ENCODE data around the gene RANBP10. TPM values are rescaled to one million over a fixed set of nuclear protein-coding genes. Genes with fewer than 3 reads are reported as not detected.

RANBP10 gene
- total and polyA plus RNA-seq, 2 experiments from 2014 or later, result 8.0 to 13.6 TPM

GRCh38 chr16:67709050-67709449 is 97.3 kb downstream of the RANBP10 start:
- TF ChIP-seq CTCF (IDR thresholded peaks at IDR 0.05; ENCODE audit: low read depth, low read length), result no peak
- no peak for DNase-seq (ENCODE audit: low read depth in 1 of 2, low spot score in 1 of 2)
- Histone ChIP-seq H3K36me3 (no peaks in the 10 kb centered on the region), H3K4me3 (no peak overlapping the region), H3K9me3 (ENCODE audit: low read depth) (no peaks in the 10 kb centered on the region), H3K4me1 (ENCODE audit: low read depth) (no peaks in the 10 kb centered on the region), H3K27me3 (peaks cover 83% of the 10 kb centered on the region), H3K27ac (no peak overlapping the region)

- H3K9me3 ChIP-seq (ENCODE audit: low read depth), result no peaks in the 10 kb centered on the region
- DNase-seq (ENCODE audit: low read depth in 1 of 2, low spot score in 1 of 2), result no peak
- H3K4me3 ChIP-seq, result no peak overlapping the region
- no peaks in the 10 kb centered on the region for H3K36me3 ChIP-seq
- H3K4me1 ChIP-seq (ENCODE audit: low read depth), result no peaks in the 10 kb centered on the region
- no peak overlapping the region for H3K27ac ChIP-seq
- peaks cover 83% of the 10 kb centered on the region for H3K27me3 ChIP-seq
- TF ChIP-seq CTCF (IDR thresholded peaks at IDR 0.05; ENCODE audit: low read depth, low read length), result no peak
Measured at GRCh38 chr16:67708368-67708771, 98.0 kb downstream of the RANBP10 start.

GRCh38 chr16:67707790-67708189 is 98.6 kb downstream of the RANBP10 start:
- Histone ChIP-seq H3K9me3 (ENCODE audit: low read depth) (no peaks in the 10 kb centered on the region), H3K4me3 (no peak overlapping the region), H3K27me3 (peaks cover 84% of the 10 kb centered on the region), H3K36me3 (no peaks in the 10 kb centered on the region), H3K27ac (no peak overlapping the region), H3K4me1 (ENCODE audit: low read depth) (no peaks in the 10 kb centered on the region)
- DNase-seq (ENCODE audit: low read depth in 1 of 2, low spot score in 1 of 2), result no peak
- TF ChIP-seq CTCF (IDR thresholded peaks at IDR 0.05; ENCODE audit: low read depth, low read length), result no peak

GRCh38 chr16:67707210-67707609 is 99.2 kb downstream of the RANBP10 start:
- Histone ChIP-seq H3K9me3 (ENCODE audit: low read depth) (no peaks in the 10 kb centered on the region), H3K27ac (no peak overlapping the region)

GRCh38 chr16:67704110-67704509 is 102.2 kb downstream of the RANBP10 start:
- no peak for DNase-seq (ENCODE audit: low read depth in 1 of 2, low spot score in 1 of 2)
- no peak for TF ChIP-seq CTCF (IDR thresholded peaks at IDR 0.05; ENCODE audit: low read depth, low read length)
- Histone ChIP-seq H3K4me3 (no peak overlapping the region), H3K9me3 (ENCODE audit: low read depth) (no peaks in the 10 kb centered on the region), H3K27ac (no peak overlapping the region), H3K36me3 (no peaks in the 10 kb centered on the region), H3K4me1 (ENCODE audit: low read depth) (no peaks in the 10 kb centered on the region), H3K27me3 (peaks cover 72% of the 10 kb centered on the region)

More at GRCh38 chr16:67707210-67707609, 99.2 kb downstream of the RANBP10 start:
- Histone ChIP-seq H3K27me3 (peaks cover 88% of the 10 kb centered on the region), H3K4me1 (ENCODE audit: low read depth) (no peaks in the 10 kb centered on the region), H3K4me3 (no peak overlapping the region), H3K36me3 (no peaks in the 10 kb centered on the region)
- no peak for DNase-seq (ENCODE audit: low read depth in 1 of 2, low spot score in 1 of 2)
- no peak for TF ChIP-seq CTCF (IDR thresholded peaks at IDR 0.05; ENCODE audit: low read depth, low read length)

GRCh38 chr16:67703626-67704025 is 102.7 kb downstream of the RANBP10 start:
- DNase-seq (ENCODE audit: low read depth in 1 of 2, low spot score in 1 of 2), result no peak
- H3K36me3 ChIP-seq, result no peaks in the 10 kb centered on the region
- no peak for TF ChIP-seq CTCF (IDR thresholded peaks at IDR 0.05; ENCODE audit: low read depth, low read length)

More at GRCh38 chr16:67703626-67704025, 102.7 kb downstream of the RANBP10 start:
- no peak overlapping the region for H3K27ac ChIP-seq
- peaks cover 67% of the 10 kb centered on the region for H3K27me3 ChIP-seq
- H3K4me3 ChIP-seq, result no peak overlapping the region
- no peaks in the 10 kb centered on the region for H3K9me3 ChIP-seq (ENCODE audit: low read depth)
- no peaks in the 10 kb centered on the region for H3K4me1 ChIP-seq (ENCODE audit: low read depth)

Data from cardiac muscle cell (in vitro differentiated cells and primary cell).